Choroid plexus epithelial cell (primary cell): ENCODE measurements around the gene PMFBP1.

Experiments used
- DNase-seq: peaks from one replicate; pipeline ENCODE4 v3.0.0-alpha.2; 2010; ENCODE audit warnings: low read depth
- H3K4me3 ChIP-seq: 2 replicates; pipeline ENCODE4 v1.5.1; 2011; ENCODE audit warnings: low read depth, mild to moderate bottlenecking, control low read depth, low read length, moderate library complexity
- CTCF ChIP-seq: conservative IDR thresholded peaks from 2 replicates; pipeline ENCODE4 v1.5.1; 2011; ENCODE audit warnings: low read depth, mild to moderate bottlenecking, control low read depth, inconsistent platforms, low read length, moderate library complexity

Gene PMFBP1

GRCh38 chr16:72138064-72138572 is 33.8 kb downstream of the PMFBP1 start:
- no peak for TF ChIP-seq CTCF
- DNase-seq = no peak
- no peak overlapping the region for H3K4me3 ChIP-seq

GRCh38 chr16:72137380-72138063 is 34.4 kb downstream of the PMFBP1 start:
- no peak for TF ChIP-seq CTCF
- H3K4me3 ChIP-seq = no peak overlapping the region
- no peak for DNase-seq

GRCh38 chr16:72134507-72134906 is 37.4 kb downstream of the PMFBP1 start:
- no peak for DNase-seq
- no peak overlapping the region for H3K4me3 ChIP-seq
- TF ChIP-seq CTCF = no peak

GRCh38 chr16:72132726-72133125 is 39.2 kb downstream of the PMFBP1 start:
- DNase-seq = no peak
- no peak for TF ChIP-seq CTCF
- no peak overlapping the region for H3K4me3 ChIP-seq

GRCh38 chr16:72131036-72131435 is 40.9 kb downstream of the PMFBP1 start:
- TF ChIP-seq CTCF = no peak
- no peak overlapping the region for H3K4me3 ChIP-seq

GRCh38 chr16:72129976-72130656 is 41.8 kb downstream of the PMFBP1 start:
- TF ChIP-seq CTCF = no peak
- no peak for DNase-seq
- no peak overlapping the region for H3K4me3 ChIP-seq

More at GRCh38 chr16:72131036-72131435, 40.9 kb downstream of the PMFBP1 start:
- no peak for DNase-seq
